Measurements from ENCODE around the gene PRKG2. TPM values are rescaled to one million over a fixed set of nuclear protein-coding genes. Genes with fewer than 3 reads are reported as not detected.
"Not testable (repeated sequence)": the region's sequence is repeated elsewhere in the genome, so short reads cannot be mapped to it uniquely, and the experiment has no call there.

Gene PRKG2
- total RNA-seq, 4 donors from 2014 or later, result 0.34 to 1.7 (median 1.2) TPM

- intact Hi-C loops (cut with DNase I; ENCODE audit: low total_unique reads), result no loop called here
- DNase-seq (ENCODE audit: low spot score in 2 of 2), result no peak
Measured at GRCh38 chr4:81237791-81238190, 22.8 kb upstream of the PRKG2 start.

GRCh38 chr4:81235982-81236749 lies 21.1 kb upstream of the PRKG2 start:
- no peak for DNase-seq (ENCODE audit: low spot score in 2 of 2)

More at GRCh38 chr4:81237791-81238190, 22.8 kb upstream of the PRKG2 start:
- TF ChIP-seq, protein P1, sequence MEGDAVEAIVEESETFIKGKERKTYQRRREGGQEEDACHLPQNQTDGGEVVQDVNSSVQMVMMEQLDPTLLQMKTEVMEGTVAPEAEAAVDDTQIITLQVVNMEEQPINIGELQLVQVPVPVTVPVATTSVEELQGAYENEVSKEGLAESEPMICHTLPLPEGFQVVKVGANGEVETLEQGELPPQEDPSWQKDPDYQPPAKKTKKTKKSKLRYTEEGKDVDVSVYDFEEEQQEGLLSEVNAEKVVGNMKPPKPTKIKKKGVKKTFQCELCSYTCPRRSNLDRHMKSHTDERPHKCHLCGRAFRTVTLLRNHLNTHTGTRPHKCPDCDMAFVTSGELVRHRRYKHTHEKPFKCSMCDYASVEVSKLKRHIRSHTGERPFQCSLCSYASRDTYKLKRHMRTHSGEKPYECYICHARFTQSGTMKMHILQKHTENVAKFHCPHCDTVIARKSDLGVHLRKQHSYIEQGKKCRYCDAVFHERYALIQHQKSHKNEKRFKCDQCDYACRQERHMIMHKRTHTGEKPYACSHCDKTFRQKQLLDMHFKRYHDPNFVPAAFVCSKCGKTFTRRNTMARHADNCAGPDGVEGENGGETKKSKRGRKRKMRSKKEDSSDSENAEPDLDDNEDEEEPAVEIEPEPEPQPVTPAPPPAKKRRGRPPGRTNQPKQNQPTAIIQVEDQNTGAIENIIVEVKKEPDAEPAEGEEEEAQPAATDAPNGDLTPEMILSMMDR (IDR thresholded peaks at IDR 0.05), result no peak
- no peak for TF ChIP-seq POLR2A (IDR thresholded peaks at IDR 0.05)
- no peak overlapping the region for H3K4me3 ChIP-seq (ENCODE audit: low read depth, poor library complexity, severe bottlenecking)

GRCh38 chr4:81227968-81228367 lies 12.9 kb upstream of the PRKG2 start:
- WGBS, 2 donors, result 75 to 79% methylated on average over 6 of the region's 6 CpGs
- intact Hi-C loops (cut with DNase I; ENCODE audit: low total_unique reads), result no loop called here
- DNase-seq (ENCODE audit: low spot score in 2 of 2), result no peak
- no peak for TF ChIP-seq POLR2A (IDR thresholded peaks at IDR 0.05)
- TF ChIP-seq, protein P1 (IDR thresholded peaks at IDR 0.05), result no peak
- H3K4me3 ChIP-seq (ENCODE audit: low read depth, poor library complexity, severe bottlenecking), result no peak overlapping the region

More at GRCh38 chr4:81235982-81236749, 21.1 kb upstream of the PRKG2 start:
- H3K4me3 ChIP-seq (ENCODE audit: low read depth, poor library complexity, severe bottlenecking), result no peak overlapping the region
- TF ChIP-seq POLR2A (IDR thresholded peaks at IDR 0.05), result no peak
- TF ChIP-seq, protein P1 (IDR thresholded peaks at IDR 0.05), result no peak
- intact Hi-C loops (cut with DNase I; ENCODE audit: low total_unique reads), result no loop called here
- 92 to 93% methylated on average over 23 of the region's 23 CpGs for WGBS, 2 donors

- no peak for DNase-seq (ENCODE audit: low spot score in 2 of 2)
- 74 to 78% methylated on average over 4 of the region's 4 CpGs for WGBS, 2 donors
- TF ChIP-seq, protein P1 (IDR thresholded peaks at IDR 0.05), result no peak
- TF ChIP-seq POLR2A (IDR thresholded peaks at IDR 0.05), result no peak
- H3K4me3 ChIP-seq (ENCODE audit: low read depth, poor library complexity, severe bottlenecking), result no peak overlapping the region
- intact Hi-C loops (cut with DNase I; ENCODE audit: low total_unique reads), result no loop called here
Measured at GRCh38 chr4:81227138-81227537, 12.1 kb upstream of the PRKG2 start.

GRCh38 chr4:81225252-81225651 lies 10.2 kb upstream of the PRKG2 start:
- no peak for DNase-seq (ENCODE audit: low spot score in 2 of 2)
- 32 to 44% methylated on average over 2 of the region's 2 CpGs for WGBS, 2 donors
- no peak for TF ChIP-seq POLR2A (IDR thresholded peaks at IDR 0.05)
- TF ChIP-seq, protein P1 (IDR thresholded peaks at IDR 0.05), result no peak
- intact Hi-C loops (cut with DNase I; ENCODE audit: low total_unique reads), result no loop called here
- H3K4me3 ChIP-seq (ENCODE audit: low read depth, poor library complexity, severe bottlenecking), result no peak overlapping the region

GRCh38 chr4:81222082-81222472 lies 7.1 kb upstream of the PRKG2 start:
- H3K4me3 ChIP-seq (ENCODE audit: low read depth, poor library complexity, severe bottlenecking); intact Hi-C loops (cut with DNase I; ENCODE audit: low total_unique reads); DNase-seq (ENCODE audit: low spot score in 2 of 2): not testable (repeated sequence)

Measured in lower leg skin (tissue), 4 donors.